ENCODE data around the gene PDZRN4.

DNA sequence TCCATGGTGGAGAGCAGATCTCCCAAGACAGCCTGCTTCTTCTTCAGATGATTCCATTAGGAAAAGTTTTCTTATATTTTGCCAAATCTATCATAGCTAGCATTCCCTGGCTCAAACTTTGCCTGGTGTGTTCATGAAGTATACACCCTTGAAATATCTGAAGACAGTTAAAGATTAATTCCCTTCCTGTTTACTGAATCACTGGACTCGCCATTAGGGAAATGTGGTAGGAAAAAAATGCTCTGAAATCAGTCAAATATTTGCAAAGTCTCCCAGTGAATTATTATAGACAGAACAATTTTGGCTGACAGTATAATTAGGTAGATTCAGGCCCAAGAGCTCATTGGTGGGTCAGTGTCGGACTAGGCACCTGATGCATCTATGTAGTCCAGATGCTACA lies 86.5 kb downstream of the PDZRN4 start:
- TF ChIP-seq CTCF (IDR thresholded peaks at IDR 0.05; ENCODE audit: poor library complexity, severe bottlenecking) (no peak), RAD21 (conservative IDR thresholded peaks at IDR 0.05) (no peak), POLR2AphosphoS5 (IDR thresholded peaks at IDR 0.05) (no peak), EZH2 (IDR thresholded peaks at IDR 0.05; ENCODE audit: borderline replicate concordance, insufficient read depth, low read length, poor library complexity, severe bottlenecking) (no peak), EP300 (conservative IDR thresholded peaks at IDR 0.05; ENCODE audit: poor library complexity, severe bottlenecking) (no peak), TAF1 (IDR thresholded peaks at IDR 0.05; ENCODE audit: low read depth) (no peak), SMC3 (conservative IDR thresholded peaks at IDR 0.05; ENCODE audit: poor library complexity) (no peak)
- TF ChIP-seq, protein P1, sequence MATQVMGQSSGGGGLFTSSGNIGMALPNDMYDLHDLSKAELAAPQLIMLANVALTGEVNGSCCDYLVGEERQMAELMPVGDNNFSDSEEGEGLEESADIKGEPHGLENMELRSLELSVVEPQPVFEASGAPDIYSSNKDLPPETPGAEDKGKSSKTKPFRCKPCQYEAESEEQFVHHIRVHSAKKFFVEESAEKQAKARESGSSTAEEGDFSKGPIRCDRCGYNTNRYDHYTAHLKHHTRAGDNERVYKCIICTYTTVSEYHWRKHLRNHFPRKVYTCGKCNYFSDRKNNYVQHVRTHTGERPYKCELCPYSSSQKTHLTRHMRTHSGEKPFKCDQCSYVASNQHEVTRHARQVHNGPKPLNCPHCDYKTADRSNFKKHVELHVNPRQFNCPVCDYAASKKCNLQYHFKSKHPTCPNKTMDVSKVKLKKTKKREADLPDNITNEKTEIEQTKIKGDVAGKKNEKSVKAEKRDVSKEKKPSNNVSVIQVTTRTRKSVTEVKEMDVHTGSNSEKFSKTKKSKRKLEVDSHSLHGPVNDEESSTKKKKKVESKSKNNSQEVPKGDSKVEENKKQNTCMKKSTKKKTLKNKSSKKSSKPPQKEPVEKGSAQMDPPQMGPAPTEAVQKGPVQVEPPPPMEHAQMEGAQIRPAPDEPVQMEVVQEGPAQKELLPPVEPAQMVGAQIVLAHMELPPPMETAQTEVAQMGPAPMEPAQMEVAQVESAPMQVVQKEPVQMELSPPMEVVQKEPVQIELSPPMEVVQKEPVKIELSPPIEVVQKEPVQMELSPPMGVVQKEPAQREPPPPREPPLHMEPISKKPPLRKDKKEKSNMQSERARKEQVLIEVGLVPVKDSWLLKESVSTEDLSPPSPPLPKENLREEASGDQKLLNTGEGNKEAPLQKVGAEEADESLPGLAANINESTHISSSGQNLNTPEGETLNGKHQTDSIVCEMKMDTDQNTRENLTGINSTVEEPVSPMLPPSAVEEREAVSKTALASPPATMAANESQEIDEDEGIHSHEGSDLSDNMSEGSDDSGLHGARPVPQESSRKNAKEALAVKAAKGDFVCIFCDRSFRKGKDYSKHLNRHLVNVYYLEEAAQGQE (IDR thresholded peaks at IDR 0.05; ENCODE audit: borderline replicate concordance) = no peak
